ENCODE data around the gene DFFB. TPM values are rescaled to one million over a fixed set of nuclear protein-coding genes. Genes with fewer than 3 reads are reported as not detected.
A peak's percentile ranks its signal among the peaks of the same experiment; 100 is the strongest.

The DFFB gene
- total and polyA plus RNA-seq, 9 of the 15 experiments (the other 6 are each of a cell fraction or from before 2014, with no cell fraction given): 2.3 to 15.8 (median 11.5) TPM

DNA sequence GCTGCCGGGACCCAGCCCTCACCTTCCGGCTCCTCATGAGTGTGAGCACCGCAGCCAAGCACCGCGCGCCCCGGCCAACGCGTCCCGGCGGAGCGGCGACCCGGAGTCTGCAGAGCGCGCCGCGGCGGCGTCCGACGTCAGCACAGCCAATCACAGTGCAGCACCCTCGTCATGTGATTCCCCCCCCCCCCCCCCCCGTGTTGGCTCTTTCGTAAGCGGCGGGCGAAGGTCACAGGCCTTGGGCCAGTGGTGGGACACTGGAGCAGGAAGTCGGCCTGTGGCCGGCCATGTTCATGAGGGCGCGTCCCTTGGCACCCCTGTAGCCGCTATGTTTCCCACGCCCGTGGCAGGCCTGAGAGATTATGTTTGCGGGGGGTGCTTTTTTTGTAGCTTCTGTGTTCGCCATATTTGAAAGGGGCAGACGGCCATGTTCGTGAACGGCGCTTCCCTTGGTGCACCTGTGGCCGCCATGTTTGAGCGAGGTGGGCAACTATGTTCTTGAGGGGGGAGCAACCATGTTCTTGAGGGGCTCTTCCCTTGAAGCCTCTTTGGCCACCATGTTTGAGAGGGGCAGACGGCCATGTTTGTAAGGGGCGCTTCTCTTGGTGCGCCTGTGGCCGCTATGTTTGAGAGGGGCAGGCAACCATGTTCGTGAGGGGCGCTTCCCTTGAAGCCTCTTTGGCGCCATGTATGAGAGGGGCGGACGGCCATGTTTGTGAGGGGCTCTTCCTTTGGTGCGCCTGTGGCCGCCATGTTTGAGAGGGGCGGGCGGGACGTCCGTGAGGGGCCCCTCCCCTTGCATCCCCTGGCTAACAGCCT is 43.1 kb downstream of the DFFB start, which contains the start of gene C1orf174 (continued):
- no peak for TF ChIP-seq ZNF23 (CRISPR knock-in tag; IDR thresholded peaks at IDR 0.05)
- TF ChIP-seq ZNF41 (CRISPR knock-in tag; conservative IDR thresholded peaks at IDR 0.05): peak; percentile 67; the same call in 1 of the 2 replicates
- 0 out of 2 replicates have a peak, but pooled peaks have one; percentile 8 for TF ChIP-seq FOXK1 (CRISPR knock-in tag; IDR thresholded peaks at IDR 0.05; ENCODE audit: borderline replicate concordance)
- TF ChIP-seq KLF16 (IDR thresholded peaks at IDR 0.05): no peak
- peak; percentile 99 for TF ChIP-seq PCBP1 (IDR thresholded peaks at IDR 0.05; ENCODE audit: low read depth, low read length, poor library complexity, severe bottlenecking)
- no peak for TF ChIP-seq DNMT1 (IDR thresholded peaks at IDR 0.05)
- no peak for TF ChIP-seq ZFP1 (CRISPR knock-in tag; IDR thresholded peaks at IDR 0.05)
- 0 out of 2 replicates have a peak, but pooled peaks have one; percentile 12 for TF ChIP-seq ZC3H11A (IDR thresholded peaks at IDR 0.05; ENCODE audit: low read depth, low read length)
- peak; percentile 35 for TF ChIP-seq ATF7 (IDR thresholded peaks at IDR 0.05)
- TF ChIP-seq YY1 (IDR thresholded peaks at IDR 0.05; ENCODE audit: borderline replicate concordance in 1 of 3, control insufficient read depth in 1 of 3, extremely low read depth in 1 of 3, insufficient read depth in 3 of 3, insufficient read length in 1 of 3, insufficient replicate concordance in 2 of 3, low read depth in 1 of 3, low read length in 2 of 3): peak; percentile 97 to 99 (median 98)
- TF ChIP-seq, protein P1, sequence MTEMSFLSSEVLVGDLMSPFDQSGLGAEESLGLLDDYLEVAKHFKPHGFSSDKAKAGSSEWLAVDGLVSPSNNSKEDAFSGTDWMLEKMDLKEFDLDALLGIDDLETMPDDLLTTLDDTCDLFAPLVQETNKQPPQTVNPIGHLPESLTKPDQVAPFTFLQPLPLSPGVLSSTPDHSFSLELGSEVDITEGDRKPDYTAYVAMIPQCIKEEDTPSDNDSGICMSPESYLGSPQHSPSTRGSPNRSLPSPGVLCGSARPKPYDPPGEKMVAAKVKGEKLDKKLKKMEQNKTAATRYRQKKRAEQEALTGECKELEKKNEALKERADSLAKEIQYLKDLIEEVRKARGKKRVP (CRISPR knock-in tag; IDR thresholded peaks at IDR 0.05): peak; percentile 45; the same call in 1 of the 2 replicates
- TF ChIP-seq, protein P2, sequence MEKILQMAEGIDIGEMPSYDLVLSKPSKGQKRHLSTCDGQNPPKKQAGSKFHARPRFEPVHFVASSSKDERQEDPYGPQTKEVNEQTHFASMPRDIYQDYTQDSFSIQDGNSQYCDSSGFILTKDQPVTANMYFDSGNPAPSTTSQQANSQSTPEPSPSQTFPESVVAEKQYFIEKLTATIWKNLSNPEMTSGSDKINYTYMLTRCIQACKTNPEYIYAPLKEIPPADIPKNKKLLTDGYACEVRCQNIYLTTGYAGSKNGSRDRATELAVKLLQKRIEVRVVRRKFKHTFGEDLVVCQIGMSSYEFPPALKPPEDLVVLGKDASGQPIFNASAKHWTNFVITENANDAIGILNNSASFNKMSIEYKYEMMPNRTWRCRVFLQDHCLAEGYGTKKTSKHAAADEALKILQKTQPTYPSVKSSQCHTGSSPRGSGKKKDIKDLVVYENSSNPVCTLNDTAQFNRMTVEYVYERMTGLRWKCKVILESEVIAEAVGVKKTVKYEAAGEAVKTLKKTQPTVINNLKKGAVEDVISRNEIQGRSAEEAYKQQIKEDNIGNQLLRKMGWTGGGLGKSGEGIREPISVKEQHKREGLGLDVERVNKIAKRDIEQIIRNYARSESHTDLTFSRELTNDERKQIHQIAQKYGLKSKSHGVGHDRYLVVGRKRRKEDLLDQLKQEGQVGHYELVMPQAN (IDR thresholded peaks at IDR 0.05; ENCODE audit: borderline replicate concordance): no peak
- TF ChIP-seq, protein P3, sequence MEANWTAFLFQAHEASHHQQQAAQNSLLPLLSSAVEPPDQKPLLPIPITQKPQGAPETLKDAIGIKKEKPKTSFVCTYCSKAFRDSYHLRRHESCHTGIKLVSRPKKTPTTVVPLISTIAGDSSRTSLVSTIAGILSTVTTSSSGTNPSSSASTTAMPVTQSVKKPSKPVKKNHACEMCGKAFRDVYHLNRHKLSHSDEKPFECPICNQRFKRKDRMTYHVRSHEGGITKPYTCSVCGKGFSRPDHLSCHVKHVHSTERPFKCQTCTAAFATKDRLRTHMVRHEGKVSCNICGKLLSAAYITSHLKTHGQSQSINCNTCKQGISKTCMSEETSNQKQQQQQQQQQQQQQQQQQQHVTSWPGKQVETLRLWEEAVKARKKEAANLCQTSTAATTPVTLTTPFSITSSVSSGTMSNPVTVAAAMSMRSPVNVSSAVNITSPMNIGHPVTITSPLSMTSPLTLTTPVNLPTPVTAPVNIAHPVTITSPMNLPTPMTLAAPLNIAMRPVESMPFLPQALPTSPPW (CRISPR knock-in tag; IDR thresholded peaks at IDR 0.05): peak; percentile 99
- TF ChIP-seq TEAD4 (IDR thresholded peaks at IDR 0.05; ENCODE audit: low read length): no peak; the same call in 1 of the 2 replicates
- TF ChIP-seq TEAD4 (CRISPR knock-in tag; IDR thresholded peaks at IDR 0.05; ENCODE audit: borderline replicate concordance): no peak
- no peak for TF ChIP-seq GATA2 (CRISPR knock-in tag; IDR thresholded peaks at IDR 0.05)
- TF ChIP-seq GABPB2 (CRISPR knock-in tag; conservative IDR thresholded peaks at IDR 0.05): no peak
- peak; percentile 65 for TF ChIP-seq C11orf30 (IDR thresholded peaks at IDR 0.05; ENCODE audit: low read depth)
- TF ChIP-seq ZNF696 (CRISPR knock-in tag; conservative IDR thresholded peaks at IDR 0.05): no peak
- TF ChIP-seq, protein P4, sequence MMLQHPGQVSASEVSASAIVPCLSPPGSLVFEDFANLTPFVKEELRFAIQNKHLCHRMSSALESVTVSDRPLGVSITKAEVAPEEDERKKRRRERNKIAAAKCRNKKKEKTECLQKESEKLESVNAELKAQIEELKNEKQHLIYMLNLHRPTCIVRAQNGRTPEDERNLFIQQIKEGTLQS (IDR thresholded peaks at IDR 0.05): peak; percentile 70
- TF ChIP-seq, protein P4 (CRISPR knock-in tag; conservative IDR thresholded peaks at IDR 0.05): peak; percentile 83

All from K562 (cell line).